ENCODE measurements around the gene PRUNE2.
"Not testable (repeated sequence)": the region's sequence is repeated elsewhere in the genome, so short reads cannot be mapped to it uniquely, and the experiment has no call there.

PRUNE2 gene

GRCh38 chr9:76858248-76858647, 47.7 kb downstream of the PRUNE2 start:
- not testable (repeated sequence) for DNase-seq

GRCh38 chr9:76856016-76856415, 49.9 kb downstream of the PRUNE2 start:
- DNase-seq, result no peak

GRCh38 chr9:76855015-76855414, 50.9 kb downstream of the PRUNE2 start:
- DNase-seq, result no peak

- no peak for DNase-seq
These were observed 53.9 kb downstream of the PRUNE2 start for GRCh38 chr9:76852026-76852425.

- DNase-seq, result no peak
These were observed 59.6 kb downstream of the PRUNE2 start for GRCh38 chr9:76846297-76846696.

GRCh38 chr9:76845254-76845653, 60.7 kb downstream of the PRUNE2 start:
- no peak for DNase-seq

GRCh38 chr9:76835571-76836283, 70.2 kb downstream of the PRUNE2 start:
- no peak for DNase-seq

GRCh38 chr9:76828447-76828846, 77.5 kb downstream of the PRUNE2 start:
- no peak for DNase-seq

GRCh38 chr9:76827296-76828080, 78.4 kb downstream of the PRUNE2 start:
- no peak for DNase-seq

- DNase-seq, result no peak
These were observed 85.5 kb downstream of the PRUNE2 start for GRCh38 chr9:76820431-76820830.

- DNase-seq, result no peak
These were observed 87.6 kb downstream of the PRUNE2 start for GRCh38 chr9:76818271-76818670.

- no peak for DNase-seq
These were observed 88.4 kb downstream of the PRUNE2 start for GRCh38 chr9:76817489-76817888.

GRCh38 chr9:76812591-76812990, 93.3 kb downstream of the PRUNE2 start:
- DNase-seq, result no peak

GRCh38 chr9:76810377-76810957, 95.4 kb downstream of the PRUNE2 start:
- no peak for DNase-seq

GRCh38 chr9:76808636-76809035, 97.3 kb downstream of the PRUNE2 start:
- no peak for DNase-seq

GRCh38 chr9:76803762-76804161, 102.2 kb downstream of the PRUNE2 start:
- no peak for DNase-seq

GRCh38 chr9:76803083-76803482, 102.8 kb downstream of the PRUNE2 start:
- DNase-seq, result no peak

- no peak for DNase-seq
These were observed 105.0 kb downstream of the PRUNE2 start for GRCh38 chr9:76800901-76801300.

GRCh38 chr9:76799473-76799872, 106.4 kb downstream of the PRUNE2 start:
- no peak for DNase-seq

- no peak for DNase-seq
These were observed 107.4 kb downstream of the PRUNE2 start for GRCh38 chr9:76798527-76798926.

GRCh38 chr9:76796296-76796695, 109.6 kb downstream of the PRUNE2 start:
- no peak for DNase-seq

- DNase-seq, result no peak
These were observed 112.0 kb downstream of the PRUNE2 start for GRCh38 chr9:76793784-76794431.

GRCh38 chr9:76789840-76790239, 116.1 kb downstream of the PRUNE2 start:
- no peak for DNase-seq
